ENCODE data around the gene RCSD1.
A peak's percentile ranks its signal among the peaks of the same experiment; 100 is the strongest.
"Not testable (repeated sequence)": the region's sequence is repeated elsewhere in the genome, so short reads cannot be mapped to it uniquely, and the experiment has no call there.

RCSD1 gene

GRCh38 chr1:167629681-167630567 lies at the start of gene RCSD1:
RCSD1 (plus strand) TSS chr1:167630232; CDS start chr1:167630424, 192 bp downstream.
- DNase-seq, result peak in 1 of 51 donors; percentile 5

- DNase-seq, result no peak
Measured at GRCh38 chr1:167582064-167582463, 48.0 kb upstream of the RCSD1 start.

- no peak for DNase-seq
Measured at GRCh38 chr1:167582722-167583121, 47.3 kb upstream of the RCSD1 start.

- no peak for DNase-seq
Measured at GRCh38 chr1:167584581-167584980, 45.5 kb upstream of the RCSD1 start.

GRCh38 chr1:167587342-167587741 lies 42.7 kb upstream of the RCSD1 start:
- no peak for DNase-seq

- no peak for DNase-seq
Measured at GRCh38 chr1:167587872-167588271, 42.2 kb upstream of the RCSD1 start.

- no peak for DNase-seq
Measured at GRCh38 chr1:167588361-167588760, 41.7 kb upstream of the RCSD1 start.

GRCh38 chr1:167592475-167592874 lies 37.6 kb upstream of the RCSD1 start:
- no peak for DNase-seq

- no peak for DNase-seq
Measured at GRCh38 chr1:167593860-167594259, 36.2 kb upstream of the RCSD1 start.

- no peak for DNase-seq
Measured at GRCh38 chr1:167594822-167595221, 35.2 kb upstream of the RCSD1 start.

GRCh38 chr1:167599957-167600581 lies 30.0 kb upstream of the RCSD1 start:
- DNase-seq, result peak in 3 of 51 donors; percentile 3 to 26 (median 4)

- peak in 13 of 51 donors; percentile 2 to 36 (median 10) for DNase-seq
Measured at GRCh38 chr1:167601442-167602383, 28.3 kb upstream of the RCSD1 start.

GRCh38 chr1:167602840-167603239 lies 27.2 kb upstream of the RCSD1 start:
- DNase-seq, result no peak

GRCh38 chr1:167605576-167605975 lies 24.5 kb upstream of the RCSD1 start:
- no peak for DNase-seq

- DNase-seq, result no peak
Measured at GRCh38 chr1:167611983-167612382, 18.0 kb upstream of the RCSD1 start.

- no peak for DNase-seq
Measured at GRCh38 chr1:167612587-167613385, 17.2 kb upstream of the RCSD1 start.

- not testable (repeated sequence) for DNase-seq
Measured at GRCh38 chr1:167613984-167614383, 16.0 kb upstream of the RCSD1 start.

- DNase-seq, result no peak
Measured at GRCh38 chr1:167614851-167615250, 15.2 kb upstream of the RCSD1 start.

- no peak for DNase-seq
Measured at GRCh38 chr1:167616521-167616920, 13.5 kb upstream of the RCSD1 start.

All from hypothalamus (tissue), 51 donors.